ENCODE data around the gene CNTN4.

CNTN4 gene

GRCh38 chr3:2614578-2614977 is 515.9 kb downstream of the CNTN4 start:
- no peak for DNase-seq

- no peak for DNase-seq
Measured at GRCh38 chr3:2615080-2615479, 516.4 kb downstream of the CNTN4 start.

GRCh38 chr3:2623436-2623835 is 524.8 kb downstream of the CNTN4 start:
- no peak for DNase-seq

- DNase-seq = no peak
Measured at GRCh38 chr3:2628117-2628516, 529.5 kb downstream of the CNTN4 start.

GRCh38 chr3:2635511-2635910 is 536.8 kb downstream of the CNTN4 start:
- no peak for DNase-seq

GRCh38 chr3:2643606-2644005 is 544.9 kb downstream of the CNTN4 start:
- DNase-seq = no peak

GRCh38 chr3:2645001-2645400 is 546.3 kb downstream of the CNTN4 start:
- DNase-seq = no peak

GRCh38 chr3:2650746-2651145 is 552.1 kb downstream of the CNTN4 start:
- no peak for DNase-seq

- no peak for DNase-seq
Measured at GRCh38 chr3:2652386-2652785, 553.7 kb downstream of the CNTN4 start.

GRCh38 chr3:2653706-2654105 is 555.0 kb downstream of the CNTN4 start:
- DNase-seq = no peak

GRCh38 chr3:2655229-2655701 is 556.6 kb downstream of the CNTN4 start:
- no peak for DNase-seq

GRCh38 chr3:2656806-2657777 is 558.4 kb downstream of the CNTN4 start:
- DNase-seq = no peak

- no peak for DNase-seq
Measured at GRCh38 chr3:2657971-2658370, 559.3 kb downstream of the CNTN4 start.

- DNase-seq = no peak
Measured at GRCh38 chr3:2659896-2660295, 561.2 kb downstream of the CNTN4 start.

- no peak for DNase-seq
Measured at GRCh38 chr3:2661078-2661477, 562.4 kb downstream of the CNTN4 start.

GRCh38 chr3:2677501-2677900 is 578.8 kb downstream of the CNTN4 start:
- DNase-seq = no peak

- no peak for DNase-seq
Measured at GRCh38 chr3:2680236-2680635, 581.6 kb downstream of the CNTN4 start.

GRCh38 chr3:2684046-2684445 is 585.4 kb downstream of the CNTN4 start:
- no peak for DNase-seq

- DNase-seq = no peak
Measured at GRCh38 chr3:2686816-2687502, 588.3 kb downstream of the CNTN4 start.

GRCh38 chr3:2697589-2697988 is 598.9 kb downstream of the CNTN4 start:
- no peak for DNase-seq

GRCh38 chr3:2701471-2701870 is 602.8 kb downstream of the CNTN4 start:
- no peak for DNase-seq

- DNase-seq = no peak
Measured at GRCh38 chr3:2706144-2706835, 607.6 kb downstream of the CNTN4 start.

- no peak for DNase-seq
Measured at GRCh38 chr3:2706836-2707210, 608.2 kb downstream of the CNTN4 start.

GRCh38 chr3:2711081-2711480 is 612.4 kb downstream of the CNTN4 start:
- no peak for DNase-seq
